GM18951 (cell line): ENCODE results near the gene CCDC183.
"Not testable (repeated sequence)": the region's sequence is repeated elsewhere in the genome, so short reads cannot be mapped to it uniquely, and the experiment has no call there.

Source experiments
- POLR2A ChIP-seq: IDR thresholded peaks from 4 replicates; pipeline ENCODE4 v1.6.1; 2011; ENCODE audit warnings: mild to moderate bottlenecking; ENCODE audit not compliant: insufficient read length, insufficient read depth; ENCODE audit errors: extremely low read depth
- in situ Hi-C: fragments of 300-500 bp; cut with MboI; formaldehyde crosslinking; loops from one replicate; pipeline ENCODE4 v1.12.0; 2022; ENCODE audit warnings: low sequenced_read_pairs, mixed read lengths, inconsistent platforms; ENCODE audit not compliant: unreplicated experiment

The CCDC183 gene

GRCh38 chr9:136840877-136841645, 44.9 kb downstream of the CCDC183 start:
- no peak for TF ChIP-seq POLR2A
- in situ Hi-C loops, result no loop called here

- in situ Hi-C loops, result not testable (repeated sequence)
These were observed 45.7 kb downstream of the CCDC183 start for GRCh38 chr9:136841646-136842379.

DNA sequence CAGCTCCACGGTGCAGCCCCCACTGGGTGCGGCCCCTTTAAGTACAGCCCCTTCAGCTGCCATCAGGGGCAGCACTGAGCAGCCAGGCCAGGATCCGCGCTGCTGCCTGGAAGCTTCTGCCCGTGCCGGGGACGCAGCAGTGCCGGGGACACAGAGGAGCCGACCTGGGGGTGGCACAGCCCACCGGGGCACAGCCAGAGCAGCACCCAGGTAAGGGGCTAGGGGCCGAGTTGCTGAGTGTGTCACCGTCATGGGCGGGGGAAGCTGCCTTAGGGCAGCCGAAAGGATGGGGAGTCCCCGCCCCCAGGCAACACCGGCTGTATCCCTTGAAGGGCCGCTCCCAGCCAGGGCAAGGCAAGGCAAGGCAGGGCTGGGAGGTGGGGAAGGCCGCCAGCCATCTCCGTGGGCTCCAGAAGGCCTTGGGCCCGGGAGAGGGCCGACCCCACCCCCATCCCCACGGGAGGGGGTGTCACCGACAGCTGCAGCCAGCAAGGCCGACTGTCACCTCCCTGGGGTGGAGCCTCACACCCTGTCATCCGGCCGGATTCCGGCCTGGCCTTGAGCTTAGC, 46.3 kb downstream of the CCDC183 start, which contains the start of gene AJM1:
TSS of gene AJM1 (plus strand) at position 99 of the 569 bp plus-strand sequence. CDS start 1,937 bp downstream, outside the sequence.
- peak; percentile 30 for TF ChIP-seq POLR2A

GRCh38 chr9:136843159-136843800, 47.1 kb downstream of the CCDC183 start:
- in situ Hi-C loops, result not testable (repeated sequence)

More for the DNA sequence above, 46.3 kb downstream of the CCDC183 start, which contains the start of gene AJM1:
- in situ Hi-C loops, result not testable (repeated sequence)

DNA sequence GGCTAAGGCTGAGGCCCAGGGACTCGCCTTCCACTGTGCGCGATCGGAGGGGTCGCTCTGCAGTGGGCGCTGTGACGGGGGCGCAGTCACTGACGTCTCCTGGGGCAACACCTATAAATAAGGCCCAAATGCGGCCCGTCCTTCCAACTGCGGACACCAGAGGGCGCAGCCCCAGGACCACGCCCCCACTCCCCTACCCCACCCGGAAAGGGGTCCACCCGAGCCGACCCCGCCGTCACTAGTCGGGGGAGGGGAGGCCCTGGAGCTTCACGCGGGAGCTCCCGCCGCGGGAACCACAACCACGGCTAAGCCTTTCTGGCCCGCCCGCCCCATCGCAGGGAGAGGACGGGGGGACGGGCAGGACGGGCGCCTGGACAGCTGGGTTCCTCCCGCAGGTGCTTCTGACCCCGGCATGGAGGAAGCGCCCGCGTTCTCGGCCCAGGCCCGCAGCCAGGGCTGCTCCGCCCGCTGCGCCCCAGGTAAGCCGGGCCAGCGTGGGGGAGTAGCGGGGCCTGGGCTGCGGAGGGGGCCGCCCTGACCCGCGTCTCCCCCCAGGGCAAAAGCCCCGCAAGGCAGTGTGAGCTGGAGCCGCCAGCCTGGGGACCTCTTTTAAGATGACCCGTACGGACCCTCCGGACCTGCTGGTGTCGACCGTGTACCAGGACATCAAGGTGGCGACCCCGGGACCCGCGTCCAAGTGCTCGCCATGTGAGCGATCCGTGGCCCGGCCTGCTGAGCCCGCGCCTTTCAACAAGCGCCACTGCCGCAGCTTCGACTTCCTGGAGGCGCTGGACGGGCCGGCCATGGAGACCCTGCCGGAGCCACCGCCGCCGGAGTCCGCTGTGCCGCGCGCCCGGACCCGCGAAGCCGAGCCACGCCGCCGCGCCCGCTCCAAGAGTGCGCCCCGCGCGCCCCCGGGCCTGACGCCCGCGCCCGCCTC, 47.9 kb downstream of the CCDC183 start:
- in situ Hi-C loops, result not testable (repeated sequence)

DNA sequence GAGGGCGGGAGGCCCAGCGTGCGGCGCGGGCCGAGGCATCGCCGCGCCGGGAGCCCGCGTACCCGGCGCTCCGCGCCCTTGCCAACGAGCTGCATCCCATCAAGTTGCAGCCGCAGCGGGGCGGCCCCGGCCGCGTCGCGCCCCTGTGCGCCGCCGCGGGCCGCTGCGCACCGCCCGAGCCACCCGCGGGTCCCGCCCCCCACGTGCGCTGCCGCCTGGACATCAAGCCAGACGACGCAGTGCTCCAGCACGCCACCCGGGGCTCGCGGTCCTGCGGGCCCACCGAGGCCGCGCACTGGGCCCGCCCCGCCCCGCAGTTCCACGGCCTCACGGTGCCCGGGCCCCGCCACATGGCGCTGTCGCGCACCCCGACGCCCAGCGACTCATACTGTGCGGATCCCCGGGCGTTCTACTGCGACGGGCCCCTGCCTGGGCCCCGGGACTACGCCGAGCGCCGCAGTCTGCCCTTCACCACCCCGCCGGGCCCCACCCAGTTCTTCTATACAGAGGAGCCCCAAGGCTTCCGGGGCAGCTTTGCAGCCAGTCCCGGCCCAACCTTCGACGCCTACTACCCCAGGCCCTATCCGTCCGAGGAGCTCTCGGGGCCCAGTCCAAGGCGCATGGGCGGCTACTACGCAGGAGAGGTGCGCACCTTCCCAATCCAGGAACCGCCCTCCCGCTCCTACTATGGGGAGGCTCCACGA, 48.8 kb downstream of the CCDC183 start:
- no peak for TF ChIP-seq POLR2A
- in situ Hi-C loops, result no loop called here

DNA sequence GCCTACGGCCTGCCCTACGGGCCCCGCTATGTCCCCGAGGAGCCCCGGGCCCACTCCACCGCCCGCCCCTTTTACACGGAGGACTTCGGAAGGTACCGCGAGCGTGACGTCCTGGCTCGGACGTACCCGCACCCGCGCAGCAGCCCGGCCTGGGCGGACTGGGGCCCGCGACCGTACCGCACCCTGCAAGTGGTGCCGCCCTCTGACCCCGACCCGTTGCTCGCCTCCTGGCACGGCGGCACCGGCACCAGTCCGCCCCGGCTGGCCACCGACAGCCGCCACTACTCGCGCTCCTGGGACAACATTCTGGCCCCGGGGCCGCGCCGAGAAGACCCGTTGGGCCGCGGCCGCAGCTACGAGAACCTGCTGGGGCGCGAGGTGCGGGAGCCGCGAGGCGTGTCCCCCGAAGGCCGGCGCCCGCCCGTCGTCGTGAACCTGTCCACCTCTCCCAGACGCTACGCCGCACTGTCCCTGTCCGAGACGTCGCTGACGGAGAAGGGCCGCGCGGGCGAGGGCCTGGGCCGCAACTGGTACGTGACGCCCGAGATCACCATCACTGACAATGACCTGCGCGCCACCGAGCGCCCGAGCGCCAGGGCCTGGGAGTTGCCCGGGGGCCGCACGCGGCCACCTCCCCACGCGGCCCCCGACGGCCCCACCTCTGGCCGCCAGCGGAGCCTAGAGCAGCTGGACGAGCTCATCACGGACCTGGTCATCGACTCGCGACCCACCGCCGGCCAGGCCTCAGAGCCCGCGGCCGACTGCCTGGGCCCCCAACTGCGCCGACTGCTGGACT, 49.5 kb downstream of the CCDC183 start:
- TF ChIP-seq POLR2A, result no peak
- in situ Hi-C loops, result no loop called here

GRCh38 chr9:136846376-136847087, 50.4 kb downstream of the CCDC183 start:
- in situ Hi-C loops, result no loop called here
- no peak for TF ChIP-seq POLR2A

DNA sequence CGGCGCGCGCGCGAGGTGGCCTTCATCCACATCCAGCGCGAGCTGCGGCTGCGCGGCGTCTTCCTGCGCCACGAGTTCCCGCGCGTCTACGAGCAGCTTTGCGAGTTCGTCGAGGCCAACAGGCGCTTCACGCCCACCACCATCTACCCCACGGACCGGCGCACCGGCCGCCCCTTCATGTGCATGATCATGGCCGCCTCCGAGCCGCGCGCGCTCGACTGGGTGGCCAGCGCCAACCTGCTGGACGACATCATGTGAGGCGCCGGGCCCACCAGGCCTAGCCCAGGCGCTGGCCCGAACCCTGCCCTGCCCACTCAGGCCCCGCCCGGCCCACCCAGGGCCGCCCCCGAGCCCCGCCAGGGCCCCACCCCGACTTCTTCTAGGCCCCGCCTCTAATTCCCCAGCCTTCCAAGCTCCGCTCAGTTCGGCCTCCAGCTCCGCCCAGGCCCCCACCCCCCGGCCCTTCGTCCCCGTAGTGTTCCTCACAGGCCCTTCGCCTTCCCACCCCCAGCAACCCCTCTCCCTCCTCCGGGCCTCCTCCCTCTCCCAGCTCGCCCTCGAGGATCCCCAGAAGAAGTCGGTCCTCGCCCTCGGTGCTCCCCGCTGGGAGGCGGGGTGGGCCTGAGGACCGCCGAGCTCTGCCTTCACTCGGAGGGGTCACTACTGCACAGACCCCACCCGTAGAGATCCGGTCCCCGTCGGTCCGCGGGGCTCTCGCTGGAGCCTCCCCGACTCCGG, 51.1 kb downstream of the CCDC183 start:
- in situ Hi-C loops, result no loop called here

GRCh38 chr9:136847826-136848392, 51.8 kb downstream of the CCDC183 start:
- peak; percentile 67 for TF ChIP-seq POLR2A
- in situ Hi-C loops, result no loop called here

More for the DNA sequence above, 51.1 kb downstream of the CCDC183 start:
- TF ChIP-seq POLR2A, result no peak
